Spleen (tissue), 11 donors: Measurements from ENCODE around the gene MAD2L1BP. TPM values are rescaled to one million over a fixed set of nuclear protein-coding genes. Genes with fewer than 3 reads are reported as not detected.
A peak's percentile ranks its signal among the peaks of the same experiment; 100 is the strongest.

ENCODE experiments used
- DNase-seq: peaks from one replicate; pipeline ENCODE4 v3.0.0-alpha.2; 2020
- H3K27ac ChIP-seq, 8 donors: fragments of 200-600 bp; sonication (generic) in 7 of 8; 1 replicate in 4 of 8; 2 replicates in 4 of 8; pipeline versions ENCODE4 v1.5.0 to v1.8.0; 2016 to 2021; ENCODE audit warnings: inconsistent platforms in 4 of 8, mild to moderate bottlenecking in 4 of 8, moderate library complexity in 1 of 8
- H3K27me3 ChIP-seq, 7 donors: fragments of 200-600 bp; sonication (generic) in 6 of 7; replicated peaks in 1 of 7; 1 replicate in 4 of 7; 2 replicates in 3 of 7; pipeline versions ENCODE4 v1.5.0 to v1.8.0; 2016 to 2021; ENCODE audit warnings: inconsistent platforms in 3 of 7, mild to moderate bottlenecking in 1 of 7
- H3K36me3 ChIP-seq, 6 donors: fragments of 200-600 bp; sonication (generic) in 5 of 6; 1 replicate in 4 of 6; 2 replicates in 2 of 6; pipeline versions ENCODE4 v1.5.0 to v1.8.0; 2016 to 2021; ENCODE audit warnings: inconsistent platforms in 2 of 6
- H3K4me1 ChIP-seq, 6 donors: fragments of 200-600 bp; sonication (generic) in 5 of 6; 1 replicate in 3 of 6; 2 replicates in 3 of 6; pipeline versions ENCODE4 v1.5.0 to v1.8.0; 2016 to 2021; ENCODE audit warnings: inconsistent platforms in 3 of 6
- H3K4me3 ChIP-seq, 8 donors: fragments of 200-600 bp; sonication (generic) in 7 of 8; 1 replicate in 4 of 8; 2 replicates in 4 of 8; pipeline versions ENCODE4 v1.5.0 to v1.8.0; 2016 to 2021; ENCODE audit warnings: inconsistent platforms in 4 of 8, mild to moderate bottlenecking in 4 of 8, moderate library complexity in 2 of 8
- H3K9me3 ChIP-seq, 8 donors: fragments of 200-600 bp; sonication (generic) in 7 of 8; 1 replicate in 4 of 8; 2 replicates in 4 of 8; pipeline versions ENCODE4 v1.5.0 to v1.8.0; 2016 to 2021; ENCODE audit warnings: inconsistent platforms in 4 of 8
- CTCF ChIP-seq, 11 experiments: fragments of 200-600 bp in 7 of 11; fragments of 450-650 bp in 4 of 11; sonication (generic) in 4 of 11; IDR thresholded peaks in 8 of 11; conservative IDR thresholded peaks in 3 of 11; 1 replicate in 7 of 11; 2 replicates in 4 of 11; pipeline versions ENCODE4 v1.4.0 to v1.8.0; 2016 to 2021; ENCODE audit warnings: antibody characterized with exemption in 11 of 11, inconsistent platforms in 4 of 11, mild to moderate bottlenecking in 1 of 11
- POLR2A ChIP-seq, 3 donors: fragments of 450-650 bp; IDR thresholded peaks; one replicate each; pipeline ENCODE4 v1.5.1; 2017; ENCODE audit warnings: antibody characterized with exemption in 3 of 3, mild to moderate bottlenecking in 1 of 3
- POLR2AphosphoS5 ChIP-seq, 3 donors: sonication (generic); formaldehyde crosslinking; IDR thresholded peaks; one replicate each; pipeline ENCODE4 v1.5.1; 2017; ENCODE audit warnings: antibody characterized with exemption in 3 of 3
- WGBS, 5 donors: extraction: QIAGEN DNeasy Blood & Tissue Kit in 3 of 5; methylation state at CpG; one replicate each; pipeline versions ENCODE4 v1.1.5 to v1.1.7; 2013 to 2018; 5-methylcytosine and 5-hydroxymethylcytosine counted together
- intact Hi-C: fragments of 100-400 bp; cut with DNase I; formaldehyde crosslinking; loops from one replicate; pipeline ENCODE4 v1.15.0; 2023; ENCODE audit warnings: low total_unique reads
- polyA plus RNA-seq, 3 donors: library from polyadenylated mRNA; stranded (reverse); fragments of 200-250 nt; gene quantifications; one replicate each; pipeline ENCODE4 v1.2.1, GENCODE V29; 2013
- total RNA-seq, 7 donors: library from RNA; depleted of rRNA in 3 of 7; stranded (reverse); fragments of >200 nt in 3 of 7; fragmentation: NEBNext Ultra II Directional in 4 of 7; extraction: Animal tissue kit (Norgen Biotek cat#: 25700) in 4 of 7; gene quantifications; one replicate each; pipeline versions ENCODE4 v1.1.0 to v1.2.1, GENCODE V29; 2016 to 2021
- donor health status: healthy with polysubstance abuse.
- donor health status: DM: no; HTN: no; CAD: no; lungs with moderate emphysema.
- donor health status: DM: no; HTN: no; CAD: no.
- donor health status: Bipolar disorder and iron deficiency.
- donor health status: healthy.
- donor health status: DM: no; HTN: no; CAD: no.
- donor health status: DM: yes; HTN: yes; CAD: no.

Gene MAD2L1BP
- total and polyA plus RNA-seq, 10 donors, result 18.9 to 33.4 (median 21.7) TPM

- Histone ChIP-seq H3K27me3 (no peaks in the 10 kb centered on the region), H3K27ac (no peak overlapping the region), H3K36me3 (peaks cover 0 to 68% (median 60%) of the 10 kb centered on the region in 6 donors), H3K4me1 (peaks cover 10 to 37% (median 25%) of the 10 kb centered on the region in 6 donors), H3K4me3 (no peak overlapping the region), H3K9me3 (no peaks in the 10 kb centered on the region)
- 93 to 96% (median 95%) methylated on average over 7 of the region's 7 CpGs for WGBS, 5 donors
- intact Hi-C loops, result no loop called here
- TF ChIP-seq POLR2A (IDR thresholded peaks at IDR 0.05) (no peak), POLR2AphosphoS5 (IDR thresholded peaks at IDR 0.05) (no peak), CTCF (IDR thresholded peaks at IDR 0.05 in 8 of 11, conservative IDR thresholded peaks at IDR 0.05 in 3 of 11) (no peak)
- no peak for DNase-seq
These were observed 10.8 kb upstream of the MAD2L1BP start for GRCh38 chr6:43624786-43625288.

- Histone ChIP-seq H3K27ac (no peak overlapping the region), H3K27me3 (no peaks in the 10 kb centered on the region), H3K9me3 (no peaks in the 10 kb centered on the region), H3K4me1 (peaks cover 10 to 43% (median 31%) of the 10 kb centered on the region in 6 donors), H3K36me3 (peaks cover 0 to 61% (median 57%) of the 10 kb centered on the region in 6 donors), H3K4me3 (no peak overlapping the region)
- WGBS, 5 donors, result 91 to 96% (median 94%) methylated on average over 15 to 16 of the region's 16 CpGs
- no peak for DNase-seq
- TF ChIP-seq POLR2A (IDR thresholded peaks at IDR 0.05) (no peak), CTCF (IDR thresholded peaks at IDR 0.05 in 8 of 11, conservative IDR thresholded peaks at IDR 0.05 in 3 of 11) (no peak), POLR2AphosphoS5 (IDR thresholded peaks at IDR 0.05) (no peak)
- intact Hi-C loops, result no loop called here
These were observed 10.1 kb upstream of the MAD2L1BP start for GRCh38 chr6:43625393-43625992.

- 48 to 61% (median 59%) methylated on average over 5 of the region's 5 CpGs for WGBS, 5 donors
- peaks cover 0 to 44% (median 39%) of the 10 kb centered on the region in 6 donors for H3K36me3 ChIP-seq
These were observed 8.4 kb upstream of the MAD2L1BP start for GRCh38 chr6:43627008-43627825.

More at GRCh38 chr6:43627008-43627825, 8.4 kb upstream of the MAD2L1BP start:
- peak in 1 of 3 donors; percentile 84 for TF ChIP-seq POLR2AphosphoS5 (IDR thresholded peaks at IDR 0.05)
- no peak for TF ChIP-seq CTCF (IDR thresholded peaks at IDR 0.05 in 8 of 11, conservative IDR thresholded peaks at IDR 0.05 in 3 of 11)
- DNase-seq, result no peak
- Histone ChIP-seq H3K9me3 (no peaks in the 10 kb centered on the region), H3K4me3 (peak overlapping the region in 4 of 8 donors; percentile 2 to 87 (median 42)), H3K27me3 (no peaks in the 10 kb centered on the region), H3K4me1 (peaks cover 10 to 45% (median 35%) of the 10 kb centered on the region in 6 donors), H3K27ac (peak overlapping the region; percentile 61 to 99 (median 96))
- intact Hi-C loops, result no loop called here
